Choroid plexus epithelial cell (primary cell): ENCODE measurements around the gene CRYAB.
"Not testable (repeated sequence)": the region's sequence is repeated elsewhere in the genome, so short reads cannot be mapped to it uniquely, and the experiment has no call there.

Experiments
- DNase-seq: peaks from one replicate; pipeline ENCODE4 v3.0.0-alpha.2; 2010; ENCODE audit warnings: low read depth
- H3K4me3 ChIP-seq: 2 replicates; pipeline ENCODE4 v1.5.1; 2011; ENCODE audit warnings: low read depth, mild to moderate bottlenecking, control low read depth, low read length, moderate library complexity
- TF ChIP-seq, protein P1 (sequence below): conservative IDR thresholded peaks from 2 replicates; pipeline ENCODE4 v1.5.1; 2011; ENCODE audit warnings: low read depth, mild to moderate bottlenecking, control low read depth, inconsistent platforms, low read length, moderate library complexity

CRYAB gene

GRCh38 chr11:111933872-111934271 lies 22.3 kb upstream of the CRYAB start:
- no peak overlapping the region for H3K4me3 ChIP-seq
- TF ChIP-seq, protein P1, sequence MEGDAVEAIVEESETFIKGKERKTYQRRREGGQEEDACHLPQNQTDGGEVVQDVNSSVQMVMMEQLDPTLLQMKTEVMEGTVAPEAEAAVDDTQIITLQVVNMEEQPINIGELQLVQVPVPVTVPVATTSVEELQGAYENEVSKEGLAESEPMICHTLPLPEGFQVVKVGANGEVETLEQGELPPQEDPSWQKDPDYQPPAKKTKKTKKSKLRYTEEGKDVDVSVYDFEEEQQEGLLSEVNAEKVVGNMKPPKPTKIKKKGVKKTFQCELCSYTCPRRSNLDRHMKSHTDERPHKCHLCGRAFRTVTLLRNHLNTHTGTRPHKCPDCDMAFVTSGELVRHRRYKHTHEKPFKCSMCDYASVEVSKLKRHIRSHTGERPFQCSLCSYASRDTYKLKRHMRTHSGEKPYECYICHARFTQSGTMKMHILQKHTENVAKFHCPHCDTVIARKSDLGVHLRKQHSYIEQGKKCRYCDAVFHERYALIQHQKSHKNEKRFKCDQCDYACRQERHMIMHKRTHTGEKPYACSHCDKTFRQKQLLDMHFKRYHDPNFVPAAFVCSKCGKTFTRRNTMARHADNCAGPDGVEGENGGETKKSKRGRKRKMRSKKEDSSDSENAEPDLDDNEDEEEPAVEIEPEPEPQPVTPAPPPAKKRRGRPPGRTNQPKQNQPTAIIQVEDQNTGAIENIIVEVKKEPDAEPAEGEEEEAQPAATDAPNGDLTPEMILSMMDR = no peak
- DNase-seq = peak; percentile 46

DNA sequence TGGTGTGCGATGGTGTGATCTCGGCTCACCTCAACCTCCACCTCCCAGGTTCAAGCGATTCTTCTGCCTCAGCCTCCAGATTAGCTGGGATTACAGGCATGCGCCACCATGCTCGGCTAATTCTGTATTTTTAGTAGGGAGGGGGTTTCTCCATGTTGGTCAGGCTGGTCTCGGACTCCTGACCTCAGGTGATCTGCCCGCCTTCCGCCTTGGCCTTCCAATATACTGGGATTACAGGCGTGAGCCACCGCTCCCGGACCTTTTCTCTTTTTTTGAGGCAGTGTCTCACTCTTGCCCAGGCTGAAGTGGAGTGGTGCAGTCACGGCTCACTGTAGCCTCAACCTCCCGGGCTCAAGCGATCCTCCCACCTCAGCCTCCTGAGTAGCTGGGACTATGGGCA lies 21.6 kb upstream of the CRYAB start:
- DNase-seq, H3K4me3 ChIP-seq: not testable (repeated sequence)

- H3K4me3 ChIP-seq = no peak overlapping the region
- no peak for DNase-seq
- TF ChIP-seq, protein P1 = no peak
Measured at GRCh38 chr11:111932611-111932950, 21.0 kb upstream of the CRYAB start.

DNA sequence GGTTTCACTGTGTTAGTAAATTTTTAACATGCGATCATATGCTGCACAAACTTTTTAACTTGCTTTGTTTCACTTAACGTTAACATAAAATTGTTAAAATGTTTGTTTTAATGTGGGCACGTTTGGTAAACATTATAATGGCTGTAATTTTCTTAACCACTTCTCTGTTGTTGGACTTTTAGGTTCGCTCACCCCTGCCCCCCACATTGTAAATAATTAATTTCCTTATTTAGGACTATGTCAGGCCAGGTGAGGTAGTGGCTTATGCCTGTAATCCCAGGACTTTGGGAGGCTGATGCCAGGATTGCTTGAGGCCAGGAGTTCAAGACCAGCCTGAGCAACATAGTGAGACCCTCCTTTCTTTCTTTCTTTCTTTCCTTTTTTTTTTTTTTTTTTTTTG lies 18.9 kb upstream of the CRYAB start:
- no peak overlapping the region for H3K4me3 ChIP-seq
- TF ChIP-seq, protein P1 = no peak
- DNase-seq = no peak

GRCh38 chr11:111926505-111927391 lies 15.2 kb upstream of the CRYAB start:
- TF ChIP-seq, protein P1 = peak; percentile 16

GRCh38 chr11:111925953-111926352 lies 14.4 kb upstream of the CRYAB start:
- no peak for DNase-seq
- TF ChIP-seq, protein P1 = no peak
- H3K4me3 ChIP-seq = no peak overlapping the region

More at GRCh38 chr11:111926505-111927391, 15.2 kb upstream of the CRYAB start:
- peak; percentile 99 for DNase-seq
- peak overlapping the region; percentile 60 for H3K4me3 ChIP-seq

- no peak for DNase-seq
- TF ChIP-seq, protein P1 = no peak
- H3K4me3 ChIP-seq = no peak overlapping the region
Measured at GRCh38 chr11:111923951-111924350, 12.4 kb upstream of the CRYAB start.
